ENCODE data around the gene XPC. TPM values are rescaled to one million over a fixed set of nuclear protein-coding genes. Genes with fewer than 3 reads are reported as not detected.

XPC gene
- total and polyA plus RNA-seq, 2 of the 8 experiments (the other 6 are each of a cell fraction or from before 2014, with no cell fraction given) = 8.8 to 27.3 TPM

DNA sequence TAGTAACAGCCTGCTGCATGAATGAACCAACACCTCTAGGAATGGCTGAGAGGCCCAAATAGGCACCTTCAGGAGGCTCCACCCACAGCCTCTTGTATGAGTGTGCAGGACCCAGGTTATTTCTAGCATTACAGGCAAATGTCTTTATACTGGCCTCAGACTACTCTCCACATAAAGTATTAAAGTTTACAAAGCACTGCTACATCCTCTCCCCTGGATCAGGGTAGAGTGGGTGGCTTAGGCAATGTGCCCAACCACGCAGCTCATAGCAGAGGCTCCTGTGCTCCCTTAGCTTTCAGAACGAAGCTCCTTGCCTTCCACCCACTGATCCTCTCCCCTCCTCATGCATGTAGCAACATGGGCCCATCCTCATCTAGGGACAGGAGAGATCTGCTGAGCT lies 37.3 kb downstream of the XPC start (continued):
- TF ChIP-seq, protein P1, sequence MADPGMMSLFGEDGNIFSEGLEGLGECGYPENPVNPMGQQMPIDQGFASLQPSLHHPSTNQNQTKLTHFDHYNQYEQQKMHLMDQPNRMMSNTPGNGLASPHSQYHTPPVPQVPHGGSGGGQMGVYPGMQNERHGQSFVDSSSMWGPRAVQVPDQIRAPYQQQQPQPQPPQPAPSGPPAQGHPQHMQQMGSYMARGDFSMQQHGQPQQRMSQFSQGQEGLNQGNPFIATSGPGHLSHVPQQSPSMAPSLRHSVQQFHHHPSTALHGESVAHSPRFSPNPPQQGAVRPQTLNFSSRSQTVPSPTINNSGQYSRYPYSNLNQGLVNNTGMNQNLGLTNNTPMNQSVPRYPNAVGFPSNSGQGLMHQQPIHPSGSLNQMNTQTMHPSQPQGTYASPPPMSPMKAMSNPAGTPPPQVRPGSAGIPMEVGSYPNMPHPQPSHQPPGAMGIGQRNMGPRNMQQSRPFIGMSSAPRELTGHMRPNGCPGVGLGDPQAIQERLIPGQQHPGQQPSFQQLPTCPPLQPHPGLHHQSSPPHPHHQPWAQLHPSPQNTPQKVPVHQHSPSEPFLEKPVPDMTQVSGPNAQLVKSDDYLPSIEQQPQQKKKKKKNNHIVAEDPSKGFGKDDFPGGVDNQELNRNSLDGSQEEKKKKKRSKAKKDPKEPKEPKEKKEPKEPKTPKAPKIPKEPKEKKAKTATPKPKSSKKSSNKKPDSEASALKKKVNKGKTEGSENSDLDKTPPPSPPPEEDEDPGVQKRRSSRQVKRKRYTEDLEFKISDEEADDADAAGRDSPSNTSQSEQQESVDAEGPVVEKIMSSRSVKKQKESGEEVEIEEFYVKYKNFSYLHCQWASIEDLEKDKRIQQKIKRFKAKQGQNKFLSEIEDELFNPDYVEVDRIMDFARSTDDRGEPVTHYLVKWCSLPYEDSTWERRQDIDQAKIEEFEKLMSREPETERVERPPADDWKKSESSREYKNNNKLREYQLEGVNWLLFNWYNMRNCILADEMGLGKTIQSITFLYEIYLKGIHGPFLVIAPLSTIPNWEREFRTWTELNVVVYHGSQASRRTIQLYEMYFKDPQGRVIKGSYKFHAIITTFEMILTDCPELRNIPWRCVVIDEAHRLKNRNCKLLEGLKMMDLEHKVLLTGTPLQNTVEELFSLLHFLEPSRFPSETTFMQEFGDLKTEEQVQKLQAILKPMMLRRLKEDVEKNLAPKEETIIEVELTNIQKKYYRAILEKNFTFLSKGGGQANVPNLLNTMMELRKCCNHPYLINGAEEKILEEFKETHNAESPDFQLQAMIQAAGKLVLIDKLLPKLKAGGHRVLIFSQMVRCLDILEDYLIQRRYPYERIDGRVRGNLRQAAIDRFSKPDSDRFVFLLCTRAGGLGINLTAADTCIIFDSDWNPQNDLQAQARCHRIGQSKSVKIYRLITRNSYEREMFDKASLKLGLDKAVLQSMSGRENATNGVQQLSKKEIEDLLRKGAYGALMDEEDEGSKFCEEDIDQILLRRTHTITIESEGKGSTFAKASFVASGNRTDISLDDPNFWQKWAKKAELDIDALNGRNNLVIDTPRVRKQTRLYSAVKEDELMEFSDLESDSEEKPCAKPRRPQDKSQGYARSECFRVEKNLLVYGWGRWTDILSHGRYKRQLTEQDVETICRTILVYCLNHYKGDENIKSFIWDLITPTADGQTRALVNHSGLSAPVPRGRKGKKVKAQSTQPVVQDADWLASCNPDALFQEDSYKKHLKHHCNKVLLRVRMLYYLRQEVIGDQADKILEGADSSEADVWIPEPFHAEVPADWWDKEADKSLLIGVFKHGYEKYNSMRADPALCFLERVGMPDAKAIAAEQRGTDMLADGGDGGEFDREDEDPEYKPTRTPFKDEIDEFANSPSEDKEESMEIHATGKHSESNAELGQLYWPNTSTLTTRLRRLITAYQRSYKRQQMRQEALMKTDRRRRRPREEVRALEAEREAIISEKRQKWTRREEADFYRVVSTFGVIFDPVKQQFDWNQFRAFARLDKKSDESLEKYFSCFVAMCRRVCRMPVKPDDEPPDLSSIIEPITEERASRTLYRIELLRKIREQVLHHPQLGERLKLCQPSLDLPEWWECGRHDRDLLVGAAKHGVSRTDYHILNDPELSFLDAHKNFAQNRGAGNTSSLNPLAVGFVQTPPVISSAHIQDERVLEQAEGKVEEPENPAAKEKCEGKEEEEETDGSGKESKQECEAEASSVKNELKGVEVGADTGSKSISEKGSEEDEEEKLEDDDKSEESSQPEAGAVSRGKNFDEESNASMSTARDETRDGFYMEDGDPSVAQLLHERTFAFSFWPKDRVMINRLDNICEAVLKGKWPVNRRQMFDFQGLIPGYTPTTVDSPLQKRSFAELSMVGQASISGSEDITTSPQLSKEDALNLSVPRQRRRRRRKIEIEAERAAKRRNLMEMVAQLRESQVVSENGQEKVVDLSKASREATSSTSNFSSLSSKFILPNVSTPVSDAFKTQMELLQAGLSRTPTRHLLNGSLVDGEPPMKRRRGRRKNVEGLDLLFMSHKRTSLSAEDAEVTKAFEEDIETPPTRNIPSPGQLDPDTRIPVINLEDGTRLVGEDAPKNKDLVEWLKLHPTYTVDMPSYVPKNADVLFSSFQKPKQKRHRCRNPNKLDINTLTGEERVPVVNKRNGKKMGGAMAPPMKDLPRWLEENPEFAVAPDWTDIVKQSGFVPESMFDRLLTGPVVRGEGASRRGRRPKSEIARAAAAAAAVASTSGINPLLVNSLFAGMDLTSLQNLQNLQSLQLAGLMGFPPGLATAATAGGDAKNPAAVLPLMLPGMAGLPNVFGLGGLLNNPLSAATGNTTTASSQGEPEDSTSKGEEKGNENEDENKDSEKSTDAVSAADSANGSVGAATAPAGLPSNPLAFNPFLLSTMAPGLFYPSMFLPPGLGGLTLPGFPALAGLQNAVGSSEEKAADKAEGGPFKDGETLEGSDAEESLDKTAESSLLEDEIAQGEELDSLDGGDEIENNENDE (IDR thresholded peaks at IDR 0.05; ENCODE audit: insufficient replicate concordance, low read length) = no peak
- TF ChIP-seq SP2 (IDR thresholded peaks at IDR 0.05; ENCODE audit: low read length) (no peak), POLR2A (IDR thresholded peaks at IDR 0.05; ENCODE audit: control extremely low read depth in 1 of 2, low read depth in 2 of 2, low read length in 2 of 2) (no peak), CREB1 (IDR thresholded peaks at IDR 0.05) (no peak), FOSL1 (IDR thresholded peaks at IDR 0.05; ENCODE audit: insufficient read depth, low read depth, low read length) (no peak), JUN (IDR thresholded peaks at IDR 0.05; ENCODE audit: low read depth, low read length) (no peak)

All from H1 (cell line).